Measurements from ENCODE around the gene USP19. TPM values are rescaled to one million over a fixed set of nuclear protein-coding genes. Genes with fewer than 3 reads are reported as not detected.

Gene USP19
- total RNA-seq, 1 donor from 2014 or later, result 49.0 TPM

GRCh38 chr3:49104052-49104426 is 16.6 kb downstream of the USP19 start:
- DNase-seq, result no peak

GRCh38 chr3:49100046-49100615 is 20.5 kb downstream of the USP19 start:
- DNase-seq, result no peak

GRCh38 chr3:49098910-49099630 is 21.6 kb downstream of the USP19 start:
- no peak for DNase-seq

- no peak for DNase-seq
These were observed 22.2 kb downstream of the USP19 start for GRCh38 chr3:49098429-49098828.

GRCh38 chr3:49093853-49094767 is 26.5 kb downstream of the USP19 start, which contains the start of gene QRICH1:
TSS of gene QRICH1 (minus strand) at chr3:49094071. CDS start at chr3:49077017, 17,054 bp downstream.
- DNase-seq, result peak; percentile 95

- peak; percentile 81 for DNase-seq
These were observed 27.4 kb downstream of the USP19 start for GRCh38 chr3:49092938-49093852.

GRCh38 chr3:49081429-49081828 is 39.2 kb downstream of the USP19 start:
- no peak for DNase-seq

- DNase-seq, result no peak
These were observed 41.4 kb downstream of the USP19 start for GRCh38 chr3:49079270-49079669.

- no peak for DNase-seq
These were observed 44.0 kb downstream of the USP19 start for GRCh38 chr3:49076646-49077045.

GRCh38 chr3:49076116-49076515 is 44.5 kb downstream of the USP19 start:
- DNase-seq, result no peak

Small RNA genes lying within 50 kb of the gene (small RNA-seq; reads per million reads assigned to genes)
- gene RN7SL182P, result not detected

Other genes starting within 250 kb of the USP19 start
- 10.3 TPM for gene SLC25A20, start 221.9 kb downstream of the USP19 start, total RNA-seq
- 82.0 TPM for gene ARIH2, start 202.0 kb downstream of the USP19 start, total RNA-seq
- gene P4HTM, start 130.6 kb downstream of the USP19 start, total RNA-seq, result 53.0 TPM
- 85.6 TPM for gene WDR6, start 113.4 kb downstream of the USP19 start, total RNA-seq
- gene DALRD3, start 102.2 kb downstream of the USP19 start, total RNA-seq, result 47.4 TPM
- 33.4 TPM for gene NDUFAF3, start 98.7 kb downstream of the USP19 start, total RNA-seq
- gene IMPDH2, start 91.4 kb downstream of the USP19 start, total RNA-seq, result 190 TPM
- 113 TPM for gene QRICH1, start 26.8 kb downstream of the USP19 start, total RNA-seq
- gene QARS1, start 16.1 kb downstream of the USP19 start, total RNA-seq, result 197 TPM
- 47.6 TPM for gene LAMB2, start 12.2 kb upstream of the USP19 start, total RNA-seq
- gene CCDC71, start 45.5 kb upstream of the USP19 start, total RNA-seq, result 18.6 TPM
- 11.7 TPM for gene KLHDC8B, start 50.8 kb upstream of the USP19 start, total RNA-seq
- gene C3orf62, start 156.4 kb upstream of the USP19 start, total RNA-seq, result 3.9 TPM
- gene USP4, start 219.2 kb upstream of the USP19 start, total RNA-seq, result 22.9 TPM
- 57.6 TPM for gene GPX1, start 237.5 kb upstream of the USP19 start, total RNA-seq

Measured in occipital lobe (tissue), 3 donors.